ENCODE measurements around the gene PFDN2.
A peak's percentile ranks its signal among the peaks of the same experiment; 100 is the strongest.

Gene PFDN2

GRCh38 chr1:161153176-161153575, 35.3 kb upstream of the PFDN2 start:
- TF ChIP-seq, protein P1, sequence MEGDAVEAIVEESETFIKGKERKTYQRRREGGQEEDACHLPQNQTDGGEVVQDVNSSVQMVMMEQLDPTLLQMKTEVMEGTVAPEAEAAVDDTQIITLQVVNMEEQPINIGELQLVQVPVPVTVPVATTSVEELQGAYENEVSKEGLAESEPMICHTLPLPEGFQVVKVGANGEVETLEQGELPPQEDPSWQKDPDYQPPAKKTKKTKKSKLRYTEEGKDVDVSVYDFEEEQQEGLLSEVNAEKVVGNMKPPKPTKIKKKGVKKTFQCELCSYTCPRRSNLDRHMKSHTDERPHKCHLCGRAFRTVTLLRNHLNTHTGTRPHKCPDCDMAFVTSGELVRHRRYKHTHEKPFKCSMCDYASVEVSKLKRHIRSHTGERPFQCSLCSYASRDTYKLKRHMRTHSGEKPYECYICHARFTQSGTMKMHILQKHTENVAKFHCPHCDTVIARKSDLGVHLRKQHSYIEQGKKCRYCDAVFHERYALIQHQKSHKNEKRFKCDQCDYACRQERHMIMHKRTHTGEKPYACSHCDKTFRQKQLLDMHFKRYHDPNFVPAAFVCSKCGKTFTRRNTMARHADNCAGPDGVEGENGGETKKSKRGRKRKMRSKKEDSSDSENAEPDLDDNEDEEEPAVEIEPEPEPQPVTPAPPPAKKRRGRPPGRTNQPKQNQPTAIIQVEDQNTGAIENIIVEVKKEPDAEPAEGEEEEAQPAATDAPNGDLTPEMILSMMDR (IDR thresholded peaks at IDR 0.05), result no peak
- Histone ChIP-seq H3K9me3 (no peaks in the 10 kb centered on the region), H3K27ac (peak overlapping the region; percentile 87), H3K36me3 (no peaks in the 10 kb centered on the region), H3K27me3 (no peaks in the 10 kb centered on the region), H3K4me3 (ENCODE audit: low read depth in 1 of 2, low read length in 1 of 2) (peak overlapping the region; percentile 67 to 92), H3K4me1 (ENCODE audit: control insufficient read depth in 1 of 2, insufficient read depth in 1 of 2, low read depth in 1 of 2, low read length in 1 of 2) (peaks cover 13 to 14% of the 10 kb centered on the region in 2 experiments)

GRCh38 chr1:161145832-161146231, 28.0 kb upstream of the PFDN2 start:
- H3K27ac ChIP-seq, result no peak overlapping the region
- no peaks in the 10 kb centered on the region for H3K36me3 ChIP-seq
- no peaks in the 10 kb centered on the region for H3K27me3 ChIP-seq
- no peaks in the 10 kb centered on the region for H3K4me1 ChIP-seq (ENCODE audit: control insufficient read depth in 1 of 2, insufficient read depth in 1 of 2, low read depth in 1 of 2, low read length in 1 of 2)
- no peak overlapping the region for H3K4me3 ChIP-seq (ENCODE audit: low read depth in 1 of 2, low read length in 1 of 2)
- no peaks in the 10 kb centered on the region for H3K9me3 ChIP-seq
- TF ChIP-seq, protein P1 (IDR thresholded peaks at IDR 0.05), result no peak

DNA sequence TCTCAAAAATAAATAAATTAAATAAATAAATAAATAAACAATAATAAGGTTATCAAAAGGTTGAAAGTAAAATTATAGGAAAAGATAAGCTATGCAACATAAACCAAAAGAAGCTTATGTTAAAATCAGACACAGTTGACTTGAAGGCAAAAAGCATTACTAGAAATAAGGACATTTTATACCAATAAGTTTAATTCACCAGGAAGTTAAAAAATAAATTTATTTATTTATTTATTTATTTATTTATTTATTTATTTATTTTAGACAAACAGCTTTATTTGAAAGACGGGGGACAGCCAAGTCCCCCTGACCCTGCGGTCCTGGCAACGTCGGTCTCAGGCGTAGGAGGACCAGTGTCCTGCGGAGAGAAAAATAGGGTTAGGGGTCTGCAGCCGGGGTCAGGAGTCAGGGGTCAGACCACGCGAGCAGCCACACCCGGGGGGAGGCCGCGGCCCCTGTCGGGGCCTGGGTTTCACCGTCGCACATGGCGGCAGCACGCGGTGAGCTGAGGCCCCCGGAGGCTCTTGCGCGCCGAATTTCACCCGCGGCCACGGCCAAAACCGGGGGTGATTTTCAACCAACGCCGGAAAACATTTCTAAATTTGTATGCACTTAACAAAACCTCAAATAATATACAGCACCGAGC, 23.0 kb upstream of the PFDN2 start:
- no peaks in the 10 kb centered on the region for H3K27me3 ChIP-seq
- H3K4me1 ChIP-seq (ENCODE audit: control insufficient read depth in 1 of 2, insufficient read depth in 1 of 2, low read depth in 1 of 2, low read length in 1 of 2), result peaks cover 13 to 15% of the 10 kb centered on the region in 2 experiments
- no peaks in the 10 kb centered on the region for H3K36me3 ChIP-seq
- H3K27ac ChIP-seq, result no peak overlapping the region
- H3K9me3 ChIP-seq, result no peaks in the 10 kb centered on the region
- TF ChIP-seq, protein P1 (IDR thresholded peaks at IDR 0.05), result no peak
- no peak overlapping the region for H3K4me3 ChIP-seq (ENCODE audit: low read depth in 1 of 2, low read length in 1 of 2)

GRCh38 chr1:161139766-161140165, 21.9 kb upstream of the PFDN2 start:
- TF ChIP-seq, protein P1 (IDR thresholded peaks at IDR 0.05), result peak; percentile 22
- no peak overlapping the region for H3K4me3 ChIP-seq (ENCODE audit: low read depth in 1 of 2, low read length in 1 of 2)
- H3K27ac ChIP-seq, result peak overlapping the region; percentile 33

GRCh38 chr1:161138431-161138830, 20.6 kb upstream of the PFDN2 start:
- peaks cover 22% of the 10 kb centered on the region in 2 experiments for H3K4me1 ChIP-seq (ENCODE audit: control insufficient read depth in 1 of 2, insufficient read depth in 1 of 2, low read depth in 1 of 2, low read length in 1 of 2)
- H3K27ac ChIP-seq, result peak overlapping the region; percentile 85
- no peaks in the 10 kb centered on the region for H3K36me3 ChIP-seq
- H3K27me3 ChIP-seq, result no peaks in the 10 kb centered on the region
- H3K4me3 ChIP-seq (ENCODE audit: low read depth in 1 of 2, low read length in 1 of 2), result no peak overlapping the region
- TF ChIP-seq, protein P1 (IDR thresholded peaks at IDR 0.05), result no peak
- H3K9me3 ChIP-seq, result no peaks in the 10 kb centered on the region

More at GRCh38 chr1:161139766-161140165, 21.9 kb upstream of the PFDN2 start:
- Histone ChIP-seq H3K27me3 (no peaks in the 10 kb centered on the region), H3K4me1 (ENCODE audit: control insufficient read depth in 1 of 2, insufficient read depth in 1 of 2, low read depth in 1 of 2, low read length in 1 of 2) (peaks cover 13 to 15% of the 10 kb centered on the region in 2 experiments), H3K36me3 (no peaks in the 10 kb centered on the region), H3K9me3 (no peaks in the 10 kb centered on the region)
